ENCODE data around the gene PLPPR2.
"Not testable (repeated sequence)": the region's sequence is repeated elsewhere in the genome, so short reads cannot be mapped to it uniquely, and the experiment has no call there.

Gene PLPPR2

GRCh38 chr19:11345122-11345803 is 10.0 kb upstream of the PLPPR2 start:
- peak overlapping the region; percentile 71 for H3K4me3 ChIP-seq (replicated peaks; ENCODE audit: low read depth, low read length)
- TF ChIP-seq, protein P1, sequence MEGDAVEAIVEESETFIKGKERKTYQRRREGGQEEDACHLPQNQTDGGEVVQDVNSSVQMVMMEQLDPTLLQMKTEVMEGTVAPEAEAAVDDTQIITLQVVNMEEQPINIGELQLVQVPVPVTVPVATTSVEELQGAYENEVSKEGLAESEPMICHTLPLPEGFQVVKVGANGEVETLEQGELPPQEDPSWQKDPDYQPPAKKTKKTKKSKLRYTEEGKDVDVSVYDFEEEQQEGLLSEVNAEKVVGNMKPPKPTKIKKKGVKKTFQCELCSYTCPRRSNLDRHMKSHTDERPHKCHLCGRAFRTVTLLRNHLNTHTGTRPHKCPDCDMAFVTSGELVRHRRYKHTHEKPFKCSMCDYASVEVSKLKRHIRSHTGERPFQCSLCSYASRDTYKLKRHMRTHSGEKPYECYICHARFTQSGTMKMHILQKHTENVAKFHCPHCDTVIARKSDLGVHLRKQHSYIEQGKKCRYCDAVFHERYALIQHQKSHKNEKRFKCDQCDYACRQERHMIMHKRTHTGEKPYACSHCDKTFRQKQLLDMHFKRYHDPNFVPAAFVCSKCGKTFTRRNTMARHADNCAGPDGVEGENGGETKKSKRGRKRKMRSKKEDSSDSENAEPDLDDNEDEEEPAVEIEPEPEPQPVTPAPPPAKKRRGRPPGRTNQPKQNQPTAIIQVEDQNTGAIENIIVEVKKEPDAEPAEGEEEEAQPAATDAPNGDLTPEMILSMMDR (IDR thresholded peaks at IDR 0.05; ENCODE audit: low read depth, low read length, missing control alignments), result no peak
- no peak for DNase-seq (ENCODE audit: extremely low read depth, low read depth)

DNA sequence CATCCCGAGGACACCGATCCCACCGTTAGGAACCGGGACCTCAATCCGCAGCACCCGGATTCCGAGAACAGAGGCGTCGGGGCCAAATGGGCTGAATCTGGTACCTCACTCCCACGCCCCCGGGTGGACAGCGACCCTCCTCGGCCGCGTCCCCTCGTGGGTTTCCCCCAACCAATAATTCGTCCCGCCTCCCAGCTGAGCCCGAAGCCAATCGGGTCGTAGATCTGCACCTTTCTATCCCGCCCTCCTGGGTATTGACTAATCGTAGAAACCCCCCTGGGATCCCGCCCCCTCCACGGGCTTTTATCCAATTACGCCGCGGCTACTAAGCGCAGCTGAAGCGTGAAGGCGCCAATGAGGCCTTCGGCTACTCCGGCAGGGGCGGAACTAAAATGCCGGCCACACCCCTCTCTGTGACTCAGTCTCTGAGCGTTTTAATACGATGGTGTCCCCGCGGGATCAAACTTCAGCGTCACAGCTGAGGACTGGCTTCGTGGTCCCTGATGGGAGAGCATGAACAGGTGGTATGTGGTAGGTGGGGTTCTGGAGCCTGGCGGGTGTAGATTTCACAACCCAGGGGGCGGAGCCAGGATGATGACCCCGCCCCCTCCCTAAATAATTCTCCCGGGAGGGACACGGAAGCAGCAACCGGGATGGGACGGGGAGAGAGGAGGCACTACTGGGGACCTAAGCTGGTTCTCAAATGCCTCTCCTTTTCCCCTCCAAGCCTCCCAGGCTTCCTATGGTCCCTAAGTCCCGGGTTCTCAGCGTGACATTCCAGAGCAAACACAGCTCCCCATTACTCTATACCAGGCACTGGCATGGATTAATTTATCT is 8.9 kb upstream of the PLPPR2 start, which contains the start of the genes CCDC159 and TMEM205:
TSS of gene CCDC159 (plus strand) at position 416 of the 837 bp plus-strand sequence. CDS start at position 504, 88 bp downstream.
TSS of gene TMEM205 (minus strand) at position 165 of the 837 bp plus-strand sequence. CDS start 649 bp downstream, outside the sequence.
- DNase-seq (ENCODE audit: extremely low read depth, low read depth), result peak; percentile 98
- TF ChIP-seq, protein P1 (IDR thresholded peaks at IDR 0.05; ENCODE audit: low read depth, low read length, missing control alignments), result no peak

DNA sequence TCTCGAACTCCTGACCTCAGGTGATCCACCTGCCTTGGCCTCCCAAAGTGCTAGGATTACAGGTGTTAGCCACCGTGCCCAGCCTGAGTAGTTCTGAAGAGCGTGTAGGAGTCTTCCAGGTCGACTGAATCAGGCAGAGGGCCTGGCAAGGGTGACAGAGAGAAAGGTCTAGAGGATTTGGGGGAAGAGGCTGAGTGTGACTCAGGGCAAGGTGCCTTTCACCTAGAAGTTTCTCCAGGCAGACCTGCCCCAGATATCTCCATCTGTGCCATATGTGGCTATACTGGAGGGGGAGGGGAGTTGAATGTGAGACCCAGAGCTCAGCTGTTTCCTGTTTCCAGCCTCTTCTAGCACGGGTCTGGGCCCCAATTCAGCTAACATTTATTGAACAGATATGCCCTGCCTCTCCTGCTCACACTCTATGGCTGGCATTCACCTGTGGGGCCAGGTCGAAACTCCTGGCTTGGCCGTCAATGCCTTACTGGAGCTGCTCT is 7.6 kb upstream of the PLPPR2 start:
- no peak for DNase-seq (ENCODE audit: extremely low read depth, low read depth)
- no peak overlapping the region for H3K4me3 ChIP-seq (replicated peaks; ENCODE audit: low read depth, low read length)
- TF ChIP-seq, protein P1 (IDR thresholded peaks at IDR 0.05; ENCODE audit: low read depth, low read length, missing control alignments), result no peak

More for the DNA sequence above, 8.9 kb upstream of the PLPPR2 start, which contains the start of the genes CCDC159 and TMEM205:
- peak within 1 kb of the TSS; percentile 71 for H3K4me3 ChIP-seq (replicated peaks; ENCODE audit: low read depth, low read length)

GRCh38 chr19:11349171-11349570 is 6.1 kb upstream of the PLPPR2 start:
- H3K4me3 ChIP-seq (replicated peaks; ENCODE audit: low read depth, low read length), result no peak overlapping the region
- TF ChIP-seq, protein P1 (IDR thresholded peaks at IDR 0.05; ENCODE audit: low read depth, low read length, missing control alignments), result no peak
- no peak for DNase-seq (ENCODE audit: extremely low read depth, low read depth)

DNA sequence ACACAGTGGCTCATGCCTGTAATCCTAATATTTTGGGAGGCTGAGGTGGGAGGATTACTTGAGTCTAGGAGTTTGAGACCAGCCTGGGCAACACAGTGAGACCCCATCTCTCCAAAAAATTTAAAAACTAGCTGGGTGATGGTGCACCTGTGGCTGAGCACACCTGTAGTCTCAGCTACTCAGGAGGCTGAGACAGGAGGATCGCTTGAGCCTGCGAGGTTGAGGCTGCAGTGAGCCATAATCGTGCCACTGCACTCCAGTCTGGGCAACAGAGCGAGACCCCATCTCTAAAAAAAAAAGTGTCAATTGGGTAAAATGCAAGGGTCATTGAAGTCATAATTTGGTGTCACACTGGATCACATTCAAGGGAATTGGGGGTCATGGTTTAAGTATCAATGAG is 1.1 kb upstream of the PLPPR2 start:
- H3K4me3 ChIP-seq (replicated peaks; ENCODE audit: low read depth, low read length); DNase-seq (ENCODE audit: extremely low read depth, low read depth): not testable (repeated sequence)

DNA sequence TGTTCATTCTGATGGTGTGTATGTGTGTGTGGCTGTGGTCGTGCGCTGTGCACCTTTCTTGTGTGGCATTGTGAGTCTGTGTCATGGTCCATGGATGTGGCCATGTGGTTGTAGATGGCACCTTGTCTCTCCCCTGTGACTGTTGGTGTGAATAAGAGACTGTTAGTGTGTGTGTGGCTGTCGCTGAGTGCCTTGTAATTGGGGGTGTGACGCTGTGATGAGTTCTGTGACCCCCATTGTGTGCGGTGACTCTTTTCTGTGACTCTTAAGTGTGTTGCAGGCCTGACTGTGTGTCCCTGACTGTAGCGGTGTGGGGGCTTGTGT is 804 bp downstream of the PLPPR2 start:
- H3K4me3 ChIP-seq (replicated peaks; ENCODE audit: low read depth, low read length), result peak overlapping the region; percentile 48
- TF ChIP-seq, protein P1 (IDR thresholded peaks at IDR 0.05; ENCODE audit: low read depth, low read length, missing control alignments), result no peak
- no peak for DNase-seq (ENCODE audit: extremely low read depth, low read depth)
